Osteoblast (primary cell): ENCODE data around the gene ARHGAP10. TPM values are rescaled to one million over a fixed set of nuclear protein-coding genes. Genes with fewer than 3 reads are reported as not detected.
"Not testable (repeated sequence)": the region's sequence is repeated elsewhere in the genome, so short reads cannot be mapped to it uniquely, and the experiment has no call there.

Experiments
- DNase-seq: peaks from one replicate; pipeline ENCODE4 v3.0.0; 2011; ENCODE audit warnings: low spot score, mixed read lengths; ENCODE audit not compliant: insufficient read length; ENCODE audit errors: missing footprints
- H2AFZ ChIP-seq: 2 replicates; pipeline ENCODE4 v1.6.0; 2011; ENCODE audit warnings: mild to moderate bottlenecking, low read length
- H3K27ac ChIP-seq: 2 replicates; pipeline ENCODE4 v1.5.1; 2011; ENCODE audit warnings: mild to moderate bottlenecking, low read depth, low read length, moderate library complexity
- H3K27me3 ChIP-seq: 2 replicates; pipeline ENCODE4 v1.6.0; 2012; ENCODE audit warnings: mild to moderate bottlenecking, control low read depth, inconsistent platforms, low read length, moderate library complexity; ENCODE audit not compliant: insufficient read depth
- H3K36me3 ChIP-seq: 2 replicates; pipeline ENCODE4 v1.5.1; 2011; ENCODE audit warnings: mild to moderate bottlenecking, low read length, control low read depth, moderate library complexity; ENCODE audit not compliant: insufficient read depth
- H3K4me1 ChIP-seq: 2 replicates; pipeline ENCODE4 v1.5.1; 2011; ENCODE audit warnings: mild to moderate bottlenecking, low read length, control low read depth, moderate library complexity; ENCODE audit not compliant: insufficient read depth
- H3K4me2 ChIP-seq: 2 replicates; pipeline ENCODE4 v1.6.0; 2011; ENCODE audit warnings: mild to moderate bottlenecking, low read length; ENCODE audit not compliant: insufficient read depth
- H3K4me3 ChIP-seq: fragments of 200-600 bp; sonication (generic); 3 replicates; pipeline ENCODE4 v1.5.1; 2012; ENCODE audit warnings: mild to moderate bottlenecking, low read length, inconsistent platforms; ENCODE audit not compliant: insufficient read depth
- H3K79me2 ChIP-seq: 2 replicates; pipeline ENCODE4 v1.6.0; 2012; ENCODE audit warnings: mild to moderate bottlenecking, low read length, control low read depth, inconsistent platforms; ENCODE audit not compliant: insufficient read depth
- H3K9me3 ChIP-seq: 2 replicates; pipeline ENCODE4 v1.5.1; 2011; ENCODE audit warnings: low read depth, low read length, control low read depth
- H4K20me1 ChIP-seq: 2 replicates; pipeline ENCODE4 v1.6.0; 2012; ENCODE audit warnings: mild to moderate bottlenecking, low read length, control low read depth; ENCODE audit not compliant: insufficient read depth
- CTCF ChIP-seq: IDR thresholded peaks from 2 replicates; pipeline ENCODE4 v1.5.1; 2011; ENCODE audit warnings: mild to moderate bottlenecking, low read depth, low read length, moderate library complexity; ENCODE audit errors: extremely low read depth
- total RNA-seq: library from RNA; depleted of rRNA; stranded (reverse); fragments of >200 nt; gene quantifications from 2 replicates; pipeline ENCODE4 v1.2.3, GENCODE V29; 2012

ARHGAP10 gene
- total RNA-seq, 1 donor = 31.5 TPM

DNA sequence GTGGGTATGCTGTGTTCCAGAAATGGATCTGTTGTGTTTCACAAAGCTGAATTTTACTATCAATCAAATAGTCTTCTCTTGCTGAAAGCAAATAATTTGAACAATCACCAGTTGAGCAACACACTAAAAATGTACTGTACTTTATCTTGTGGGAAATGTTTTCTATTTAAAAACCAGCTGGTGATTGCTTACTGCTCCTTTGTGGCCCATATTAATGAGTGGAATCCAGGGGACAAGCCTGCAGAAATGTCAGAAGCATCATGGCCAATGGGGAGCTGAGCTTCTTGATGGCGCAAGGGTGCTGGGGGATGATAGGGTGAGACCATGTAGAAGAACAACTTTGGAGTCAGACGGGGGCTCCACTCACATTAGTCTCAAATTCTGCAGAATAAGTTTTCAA is 346.2 kb downstream of the ARHGAP10 start:
- Histone ChIP-seq H3K27me3 (no peaks in the 10 kb centered on the region), H3K27ac (no peak overlapping the region), H3K4me2 (no peak overlapping the region), H3K36me3 (peaks cover 13% of the 10 kb centered on the region), H4K20me1 (no peaks in the 10 kb centered on the region), H3K4me3 (no peak overlapping the region), H3K4me1 (no peaks in the 10 kb centered on the region), H2AFZ (no peak overlapping the region), H3K9me3 (no peaks in the 10 kb centered on the region), H3K79me2 (no peaks in the 10 kb centered on the region)
- no peak for DNase-seq
- no peak for TF ChIP-seq CTCF

DNA sequence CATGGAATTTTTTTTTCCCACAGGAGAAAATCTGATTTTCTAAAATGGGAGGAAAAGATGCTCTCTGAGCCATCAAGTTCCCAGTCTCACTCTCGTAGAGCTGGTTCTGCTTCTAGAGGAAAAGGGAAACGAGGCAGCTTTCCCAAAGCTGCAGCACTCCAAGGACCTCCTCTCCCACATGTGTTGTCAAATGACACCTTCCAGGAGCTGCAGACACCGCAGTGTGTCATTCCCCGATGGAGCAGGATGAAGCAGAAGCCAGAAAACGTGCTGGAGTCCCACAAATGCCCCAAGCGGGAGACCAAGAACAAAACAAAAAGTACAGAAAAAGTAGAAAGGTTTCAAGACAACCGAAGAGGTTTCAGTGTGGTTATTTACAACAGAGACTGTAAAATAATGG is 348.1 kb downstream of the ARHGAP10 start:
- Histone ChIP-seq H3K27ac (no peak overlapping the region), H3K9me3 (no peaks in the 10 kb centered on the region), H3K4me2 (no peak overlapping the region), H3K79me2 (no peaks in the 10 kb centered on the region), H3K27me3 (no peaks in the 10 kb centered on the region), H3K4me1 (no peaks in the 10 kb centered on the region), H2AFZ (no peak overlapping the region), H3K4me3 (no peak overlapping the region), H3K36me3 (peaks cover 4% of the 10 kb centered on the region), H4K20me1 (no peaks in the 10 kb centered on the region)
- no peak for DNase-seq
- TF ChIP-seq CTCF = no peak

- H3K9me3 ChIP-seq = no peaks in the 10 kb centered on the region
- no peak for TF ChIP-seq CTCF
- no peaks in the 10 kb centered on the region for H4K20me1 ChIP-seq
- H3K4me3 ChIP-seq = no peak overlapping the region
- H3K79me2 ChIP-seq = no peaks in the 10 kb centered on the region
- H3K36me3 ChIP-seq = peaks cover 4% of the 10 kb centered on the region
- no peaks in the 10 kb centered on the region for H3K4me1 ChIP-seq
- H2AFZ ChIP-seq = no peak overlapping the region
- DNase-seq = no peak
- H3K27me3 ChIP-seq = no peaks in the 10 kb centered on the region
- no peak overlapping the region for H3K27ac ChIP-seq
- H3K4me2 ChIP-seq = no peak overlapping the region
Observed at GRCh38 chr4:148081267-148081666, 349.4 kb downstream of the ARHGAP10 start.

GRCh38 chr4:148081745-148082144 is 349.9 kb downstream of the ARHGAP10 start:
- no peak overlapping the region for H2AFZ ChIP-seq
- H3K27ac ChIP-seq = no peak overlapping the region
- no peaks in the 10 kb centered on the region for H3K79me2 ChIP-seq
- H3K4me2 ChIP-seq = no peak overlapping the region
- no peaks in the 10 kb centered on the region for H4K20me1 ChIP-seq
- DNase-seq = no peak
- H3K27me3 ChIP-seq = no peaks in the 10 kb centered on the region
- H3K4me3 ChIP-seq = no peak overlapping the region
- no peaks in the 10 kb centered on the region for H3K9me3 ChIP-seq
- H3K4me1 ChIP-seq = no peaks in the 10 kb centered on the region
- TF ChIP-seq CTCF = no peak
- H3K36me3 ChIP-seq = peaks cover 4% of the 10 kb centered on the region

DNA sequence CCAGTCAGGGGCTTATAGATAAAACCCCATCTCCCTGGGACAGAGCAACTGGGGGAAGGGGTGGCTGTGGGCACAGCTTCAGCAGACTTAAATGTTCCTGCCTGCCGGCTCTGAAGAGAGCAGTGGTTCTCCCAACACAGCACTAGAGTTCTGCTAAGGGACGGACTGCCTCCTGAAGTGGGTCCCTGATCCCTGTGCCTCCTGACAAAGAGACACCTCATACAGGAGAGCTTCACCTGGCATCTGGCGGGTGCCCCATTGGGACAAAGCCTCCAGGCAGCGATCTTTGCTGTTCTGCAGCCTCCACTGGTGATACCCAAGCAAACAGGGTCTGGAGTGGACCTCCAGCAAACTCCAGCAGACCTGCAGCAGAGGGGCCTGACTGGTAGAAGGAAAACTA is 351.2 kb downstream of the ARHGAP10 start:
- H3K27me3 ChIP-seq, H3K4me2 ChIP-seq, H3K27ac ChIP-seq, H3K36me3 ChIP-seq, H2AFZ ChIP-seq, H3K4me1 ChIP-seq, H4K20me1 ChIP-seq, H3K79me2 ChIP-seq, DNase-seq, H3K4me3 ChIP-seq, H3K9me3 ChIP-seq: not testable (repeated sequence)
